ENCODE data around the gene CLDN16. TPM values are rescaled to one million over a fixed set of nuclear protein-coding genes. Genes with fewer than 3 reads are reported as not detected.
A peak's percentile ranks its signal among the peaks of the same experiment; 100 is the strongest.

Gene CLDN16
- total and polyA plus RNA-seq, 2 experiments from 2014 or later: 0.11 TPM; not detected in 1

GRCh38 chr3:190345027-190345821 lies 42.7 kb upstream of the CLDN16 start:
- in situ Hi-C loops (cut with MboI): no loop called here
- H3K36me3 ChIP-seq (ENCODE audit: low read depth): no peaks in the 10 kb centered on the region
- H3K4me3 ChIP-seq: peak overlapping the region; percentile 55
- peaks cover 23% of the 10 kb centered on the region for H3K4me1 ChIP-seq (ENCODE audit: insufficient read depth)
- peak overlapping the region; percentile 89 for H3K27ac ChIP-seq
- no peaks in the 10 kb centered on the region for H4K20me1 ChIP-seq (ENCODE audit: insufficient read depth)
- TF ChIP-seq EZH2 (IDR thresholded peaks at IDR 0.05; ENCODE audit: insufficient read depth, poor library complexity, severe bottlenecking) (no peak), EZH2phosphoT487 (IDR thresholded peaks at IDR 0.05; ENCODE audit: insufficient read depth, low read depth) (no peak)
- peak; percentile 90 for DNase-seq
- H3K9me2 ChIP-seq (ENCODE audit: insufficient read depth): no peaks in the 10 kb centered on the region
- peak overlapping the region; percentile 78 for H2AFZ ChIP-seq
- peak overlapping the region; percentile 74 for H3K9ac ChIP-seq
- 3 to 5% methylated on average over 4 of the region's 4 CpGs for WGBS, 2 experiments (ENCODE audit: low coverage in 1 of 2, low lambda C conversion rate in 2 of 2, missing lambda C conversion rate in 2 of 2)
- peaks cover 9% of the 10 kb centered on the region for H3F3A ChIP-seq (ENCODE audit: insufficient read depth)
- H3K9me3 ChIP-seq (ENCODE audit: low read depth): no peaks in the 10 kb centered on the region
- no peaks in the 10 kb centered on the region for H3K27me3 ChIP-seq (replicated peaks; ENCODE audit: insufficient read depth)
- H3K79me2 ChIP-seq (ENCODE audit: insufficient read depth): no peaks in the 10 kb centered on the region
- H3K4me2 ChIP-seq (ENCODE audit: unreplicated experiment): peak overlapping the region; percentile 78

- no peaks in the 10 kb centered on the region for H4K20me1 ChIP-seq (ENCODE audit: insufficient read depth)
- in situ Hi-C loops (cut with MboI): no loop called here
- WGBS, 2 experiments (ENCODE audit: low coverage in 1 of 2, low lambda C conversion rate in 2 of 2, missing lambda C conversion rate in 2 of 2): 60 to 61% methylated on average over 4 of the region's 4 CpGs
- TF ChIP-seq EZH2phosphoT487 (IDR thresholded peaks at IDR 0.05; ENCODE audit: insufficient read depth, low read depth) (no peak), EZH2 (IDR thresholded peaks at IDR 0.05; ENCODE audit: insufficient read depth, poor library complexity, severe bottlenecking) (no peak)
- peaks cover 21% of the 10 kb centered on the region for H3K4me1 ChIP-seq (ENCODE audit: insufficient read depth)
- no peaks in the 10 kb centered on the region for H3K27me3 ChIP-seq (replicated peaks; ENCODE audit: insufficient read depth)
- no peaks in the 10 kb centered on the region for H3K79me2 ChIP-seq (ENCODE audit: insufficient read depth)
- no peaks in the 10 kb centered on the region for H3K9me2 ChIP-seq (ENCODE audit: insufficient read depth)
- H2AFZ ChIP-seq: peak overlapping the region; percentile 65
- peak overlapping the region; percentile 55; the same call in 1 of the 2 replicates for H3K4me3 ChIP-seq
- no peaks in the 10 kb centered on the region for H3K9me3 ChIP-seq (ENCODE audit: low read depth)
- no peak for DNase-seq
- peak overlapping the region; percentile 74 for H3K9ac ChIP-seq
- peaks cover 9% of the 10 kb centered on the region for H3F3A ChIP-seq (ENCODE audit: insufficient read depth)
- H3K4me2 ChIP-seq (ENCODE audit: unreplicated experiment): peak overlapping the region; percentile 78
- no peaks in the 10 kb centered on the region for H3K36me3 ChIP-seq (ENCODE audit: low read depth)
- peak overlapping the region; percentile 89 for H3K27ac ChIP-seq
Observed at GRCh38 chr3:190345878-190346277, 42.1 kb upstream of the CLDN16 start.

GRCh38 chr3:190346541-190346940 lies 41.4 kb upstream of the CLDN16 start:
- 92% methylated on average over 2 of the region's 2 CpGs for WGBS, 2 experiments (ENCODE audit: low coverage in 1 of 2, low lambda C conversion rate in 2 of 2, missing lambda C conversion rate in 2 of 2)
- Histone ChIP-seq H3K79me2 (ENCODE audit: insufficient read depth) (no peaks in the 10 kb centered on the region), H3K27ac (no peak overlapping the region), H3K9me2 (ENCODE audit: insufficient read depth) (no peaks in the 10 kb centered on the region), H4K20me1 (ENCODE audit: insufficient read depth) (no peaks in the 10 kb centered on the region), H3K27me3 (replicated peaks; ENCODE audit: insufficient read depth) (no peaks in the 10 kb centered on the region), H2AFZ (peak overlapping the region; percentile 65; the same call in 1 of the 2 replicates), H3K9ac (no peak overlapping the region), H3K4me2 (ENCODE audit: unreplicated experiment) (no peak overlapping the region), H3K9me3 (ENCODE audit: low read depth) (no peaks in the 10 kb centered on the region), H3F3A (ENCODE audit: insufficient read depth) (peaks cover 9% of the 10 kb centered on the region), H3K4me1 (ENCODE audit: insufficient read depth) (peaks cover 21% of the 10 kb centered on the region), H3K4me3 (no peak overlapping the region), H3K36me3 (ENCODE audit: low read depth) (no peaks in the 10 kb centered on the region)
- in situ Hi-C loops (cut with MboI): no loop called here
- TF ChIP-seq EZH2 (IDR thresholded peaks at IDR 0.05; ENCODE audit: insufficient read depth, poor library complexity, severe bottlenecking): no peak
- no peak for TF ChIP-seq EZH2phosphoT487 (IDR thresholded peaks at IDR 0.05; ENCODE audit: insufficient read depth, low read depth)
- no peak for DNase-seq

GRCh38 chr3:190352861-190353457 lies 35.0 kb upstream of the CLDN16 start:
- no peak for DNase-seq
- no peaks in the 10 kb centered on the region for H4K20me1 ChIP-seq (ENCODE audit: insufficient read depth)
- H3K36me3 ChIP-seq (ENCODE audit: low read depth): no peaks in the 10 kb centered on the region
- no peaks in the 10 kb centered on the region for H3K27me3 ChIP-seq (replicated peaks; ENCODE audit: insufficient read depth)
- H3K4me1 ChIP-seq (ENCODE audit: insufficient read depth): no peaks in the 10 kb centered on the region
- H3K9me2 ChIP-seq (ENCODE audit: insufficient read depth): no peaks in the 10 kb centered on the region
- H3K4me2 ChIP-seq (ENCODE audit: unreplicated experiment): no peak overlapping the region
- in situ Hi-C loops (cut with MboI): no loop called here
- 96 to 100% methylated on average over 1 of the region's 1 CpG for WGBS, 2 experiments (ENCODE audit: low coverage in 1 of 2, low lambda C conversion rate in 2 of 2, missing lambda C conversion rate in 2 of 2)
- H3F3A ChIP-seq (ENCODE audit: insufficient read depth): no peaks in the 10 kb centered on the region
- H3K9me3 ChIP-seq (ENCODE audit: low read depth): no peaks in the 10 kb centered on the region
- no peaks in the 10 kb centered on the region for H3K79me2 ChIP-seq (ENCODE audit: insufficient read depth)
- H2AFZ ChIP-seq: no peak overlapping the region
- no peak overlapping the region for H3K27ac ChIP-seq
- TF ChIP-seq EZH2 (IDR thresholded peaks at IDR 0.05; ENCODE audit: insufficient read depth, poor library complexity, severe bottlenecking) (no peak), EZH2phosphoT487 (IDR thresholded peaks at IDR 0.05; ENCODE audit: insufficient read depth, low read depth) (no peak)
- no peak overlapping the region for H3K9ac ChIP-seq
- no peak overlapping the region for H3K4me3 ChIP-seq

Measured in GM23248 (cell line).